KOPT-K1 (cell line): ENCODE data around the gene ERVH48-1.
"Not testable (repeated sequence)": the region's sequence is repeated elsewhere in the genome, so short reads cannot be mapped to it uniquely, and the experiment has no call there.

Source experiments
- H3K27ac ChIP-seq: fragments of 200-600 bp; sonication (generic); 2 replicates; pipeline ENCODE4 v1.5.1; 2016; ENCODE audit warnings: antibody characterized with exemption, mild to moderate bottlenecking, low read depth, low read length; ENCODE audit not compliant: poor library complexity, severe bottlenecking
- H3K36me3 ChIP-seq: fragments of 200-600 bp; sonication (generic); 2 replicates; pipeline ENCODE4 v1.5.1; 2017; ENCODE audit warnings: antibody characterized with exemption, mild to moderate bottlenecking, low read length, moderate library complexity; ENCODE audit not compliant: insufficient read depth
- H3K9me3 ChIP-seq: fragments of 200-600 bp; sonication (generic); 2 replicates; pipeline ENCODE4 v1.5.1; 2017; ENCODE audit warnings: antibody characterized with exemption, low read length, mild to moderate bottlenecking; ENCODE audit not compliant: insufficient read depth, poor library complexity, severe bottlenecking

The ERVH48-1 gene

DNA sequence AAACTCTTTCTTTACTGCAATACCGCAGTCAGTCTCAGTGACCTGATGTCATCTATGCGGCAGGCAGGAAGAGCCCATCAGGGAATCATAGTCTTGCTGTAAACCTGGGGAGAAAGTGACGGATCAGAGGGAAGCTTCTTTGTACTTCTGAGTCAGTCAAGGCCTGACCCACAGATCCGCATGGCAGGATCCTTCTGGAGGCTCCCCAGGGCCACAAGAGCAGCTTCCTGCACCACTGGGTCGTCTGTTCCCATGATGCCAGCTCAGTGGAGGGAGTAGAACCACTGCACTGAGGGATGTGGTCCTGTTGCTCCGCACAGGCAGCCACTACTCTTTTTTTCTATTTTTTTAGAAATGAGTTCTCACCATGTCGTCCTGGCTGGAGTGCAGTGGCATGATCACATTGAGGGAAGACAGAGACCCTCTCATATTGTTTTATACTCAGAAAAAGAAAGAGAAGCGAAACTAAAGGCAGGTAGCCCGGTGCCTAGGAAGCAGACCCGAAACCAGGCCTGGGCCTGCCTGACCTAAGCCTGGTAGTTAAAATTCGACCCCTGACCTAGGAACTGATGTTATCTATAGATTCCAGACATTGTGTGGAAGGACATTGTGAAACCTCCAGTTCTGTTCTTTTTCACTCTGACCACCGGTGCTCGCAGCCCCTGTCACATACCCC lies 6.3 kb upstream of the ERVH48-1 start:
- no peak overlapping the region for H3K27ac ChIP-seq
- H3K9me3 ChIP-seq: no peaks in the 10 kb centered on the region
- no peaks in the 10 kb centered on the region for H3K36me3 ChIP-seq

DNA sequence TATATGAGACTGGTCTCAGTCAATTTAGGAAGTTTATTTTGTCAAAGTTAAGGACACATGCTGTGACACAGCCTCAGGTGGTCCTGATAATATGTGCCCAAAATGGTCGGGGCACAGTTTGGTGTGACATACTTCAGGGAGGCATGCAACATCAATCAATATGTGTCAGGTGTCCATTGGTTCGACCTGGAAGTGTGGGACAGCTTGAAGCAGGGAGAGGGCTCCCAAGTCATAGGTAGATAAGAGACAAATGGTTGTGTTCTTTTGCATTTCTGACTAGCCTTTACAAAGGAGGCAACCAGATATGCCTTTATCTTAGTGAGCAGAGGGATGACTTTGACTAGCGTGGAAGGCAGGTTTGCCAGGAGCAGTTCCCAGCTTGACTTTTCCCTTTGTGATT lies 4.5 kb upstream of the ERVH48-1 start:
- Histone ChIP-seq H3K9me3 (no peaks in the 10 kb centered on the region), H3K27ac (no peak overlapping the region)

GRCh38 chr21:42927474-42928200 lies 2.2 kb upstream of the ERVH48-1 start:
- H3K36me3 ChIP-seq, H3K27ac ChIP-seq, H3K9me3 ChIP-seq: not testable (repeated sequence)

More for the DNA sequence above, 4.5 kb upstream of the ERVH48-1 start:
- H3K36me3 ChIP-seq: no peaks in the 10 kb centered on the region

DNA sequence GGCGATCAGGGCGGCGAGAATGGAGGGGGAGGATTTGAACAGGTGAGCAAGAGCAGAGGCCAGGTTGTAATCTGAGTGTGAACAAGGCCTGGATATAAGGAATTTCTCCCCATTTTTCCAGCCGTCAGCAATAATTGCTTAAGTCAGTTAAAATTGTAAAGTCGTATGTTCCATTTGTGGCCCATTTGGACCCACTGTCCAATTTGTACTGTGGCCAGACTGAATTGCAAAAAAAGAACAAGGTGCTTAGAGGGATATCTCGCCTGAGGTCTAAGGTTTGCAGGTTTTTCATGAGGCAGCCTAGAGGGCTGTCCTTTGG lies 1.0 kb downstream of the ERVH48-1 start:
- Histone ChIP-seq H3K9me3 (no peaks in the 10 kb centered on the region), H3K36me3 (peaks cover 5% of the 10 kb centered on the region; the same call in 1 of the 2 replicates), H3K27ac (peak overlapping the region; percentile 87)

DNA sequence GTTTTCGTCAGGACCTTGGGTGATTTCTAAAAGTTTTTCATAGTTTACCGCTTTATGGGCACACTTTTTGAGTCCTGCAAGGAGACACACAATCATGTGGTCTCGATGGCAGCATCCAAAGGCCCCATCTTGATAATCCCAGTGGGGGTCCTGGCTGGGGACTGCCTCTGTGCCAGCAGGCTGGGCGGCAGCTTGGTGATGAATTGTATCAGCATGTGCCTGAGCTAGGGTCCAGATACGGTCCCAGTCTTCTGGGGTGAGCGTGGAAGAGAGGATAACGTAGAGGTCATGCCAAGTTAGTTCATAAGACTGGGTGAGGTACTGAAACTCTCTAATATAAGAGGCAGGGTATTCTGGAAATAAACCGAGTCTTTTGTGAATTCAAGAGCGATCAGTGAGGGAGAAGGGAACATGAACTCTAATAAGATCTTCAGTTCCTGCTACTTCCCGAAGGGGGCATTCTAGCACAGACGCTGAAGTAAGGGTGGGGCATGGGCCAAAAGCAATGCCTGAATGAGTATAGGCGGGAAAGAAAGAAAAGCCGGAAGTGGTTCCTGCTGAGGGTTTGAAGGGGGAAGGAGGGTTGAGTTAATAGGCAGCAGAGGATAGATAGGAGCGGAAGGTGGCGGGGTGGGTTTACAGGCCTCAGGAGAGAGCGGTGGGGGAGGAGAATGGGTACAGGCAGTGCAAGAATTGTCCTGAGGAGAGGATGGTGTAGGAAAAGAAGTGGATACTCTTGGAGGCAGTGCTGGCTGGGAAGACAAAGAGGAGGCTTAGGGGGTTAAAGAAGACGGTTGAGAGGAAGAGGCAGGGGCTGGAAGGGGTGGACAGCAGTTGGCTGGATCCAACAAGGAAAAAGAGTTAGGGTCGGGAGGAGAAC lies 1.6 kb downstream of the ERVH48-1 start:
- Histone ChIP-seq H3K9me3 (no peaks in the 10 kb centered on the region), H3K36me3 (peaks cover 5% of the 10 kb centered on the region; the same call in 1 of the 2 replicates), H3K27ac (peak overlapping the region; percentile 87)

DNA sequence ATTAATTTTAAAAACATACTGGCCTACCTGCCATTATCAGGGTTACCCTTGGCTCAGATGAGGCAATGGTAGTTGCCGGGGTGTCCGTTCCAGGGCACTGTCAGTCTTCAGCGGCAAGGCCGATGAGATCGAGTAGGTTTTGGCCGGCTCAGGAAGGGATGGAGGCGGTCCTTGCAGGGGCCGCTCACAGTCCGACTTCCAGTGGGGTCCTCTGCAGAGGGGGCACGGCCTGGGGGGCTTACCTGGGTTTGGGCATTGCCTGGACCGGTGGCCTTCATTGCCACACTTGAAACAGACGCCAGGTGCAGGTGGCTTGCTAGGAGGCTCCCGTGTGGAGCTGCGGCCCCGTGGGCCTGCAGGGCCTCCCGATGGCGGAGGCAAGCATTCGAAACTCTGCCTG lies 2.5 kb downstream of the ERVH48-1 start:
- Histone ChIP-seq H3K36me3 (peaks cover 9% of the 10 kb centered on the region; the same call in 1 of the 2 replicates), H3K27ac (peak overlapping the region; percentile 87), H3K9me3 (no peaks in the 10 kb centered on the region)

- Histone ChIP-seq H3K27ac (no peak overlapping the region), H3K36me3 (peaks cover 13% of the 10 kb centered on the region; the same call in 1 of the 2 replicates), H3K9me3 (no peaks in the 10 kb centered on the region)
Observed at GRCh38 chr21:42921927-42922326, 3.5 kb downstream of the ERVH48-1 start.

DNA sequence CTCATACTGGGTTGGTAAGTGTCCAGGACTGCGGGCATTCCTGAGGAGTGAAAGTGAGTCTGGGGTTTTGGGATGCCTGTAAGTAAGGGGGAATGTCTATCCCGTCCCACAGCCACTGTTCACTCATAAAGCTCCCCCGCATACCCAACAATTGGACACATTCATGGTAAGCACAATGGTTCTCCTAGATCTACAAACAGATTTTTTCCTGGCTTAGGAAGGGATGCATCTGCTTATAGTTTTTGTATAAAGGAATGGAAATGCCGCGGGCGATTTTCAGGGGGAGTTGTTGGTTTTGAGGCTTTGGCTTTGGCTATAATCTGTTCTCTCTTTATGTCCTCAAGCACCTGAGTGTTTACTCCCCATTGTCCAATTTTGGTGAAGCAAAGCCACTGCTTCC lies 7.1 kb downstream of the ERVH48-1 start:
- Histone ChIP-seq H3K27ac (no peak overlapping the region), H3K36me3 (peaks cover 13% of the 10 kb centered on the region; the same call in 1 of the 2 replicates)

DNA sequence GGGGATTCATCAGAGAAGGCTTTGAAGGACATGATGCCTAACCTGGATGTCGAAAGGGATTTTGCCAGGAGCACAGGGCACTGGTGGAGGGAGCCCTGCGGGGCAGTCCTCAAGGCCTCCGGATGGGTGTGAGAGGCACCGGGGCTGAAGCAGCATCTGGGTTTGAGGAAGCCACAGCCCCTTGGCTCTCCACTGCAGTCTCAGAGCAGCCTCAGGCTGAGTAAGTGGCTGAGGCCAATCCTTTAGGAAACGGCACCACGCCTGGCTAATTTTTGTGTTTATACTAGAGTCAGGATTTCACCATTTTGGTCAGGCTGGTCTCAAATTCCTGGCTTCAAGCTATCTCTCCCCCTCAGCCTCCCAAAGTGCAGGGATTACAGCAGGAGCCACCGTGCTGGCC lies 12.0 kb downstream of the ERVH48-1 start:
- Histone ChIP-seq H3K27ac (no peak overlapping the region), H3K9me3 (no peaks in the 10 kb centered on the region), H3K36me3 (peaks cover 46% of the 10 kb centered on the region)

More for the DNA sequence above, 7.1 kb downstream of the ERVH48-1 start:
- H3K9me3 ChIP-seq: no peaks in the 10 kb centered on the region

GRCh38 chr21:42911920-42912319 lies 13.5 kb downstream of the ERVH48-1 start:
- not testable (repeated sequence) for H3K9me3 ChIP-seq, H3K27ac ChIP-seq
- H3K36me3 ChIP-seq: peaks cover 52% of the 10 kb centered on the region

DNA sequence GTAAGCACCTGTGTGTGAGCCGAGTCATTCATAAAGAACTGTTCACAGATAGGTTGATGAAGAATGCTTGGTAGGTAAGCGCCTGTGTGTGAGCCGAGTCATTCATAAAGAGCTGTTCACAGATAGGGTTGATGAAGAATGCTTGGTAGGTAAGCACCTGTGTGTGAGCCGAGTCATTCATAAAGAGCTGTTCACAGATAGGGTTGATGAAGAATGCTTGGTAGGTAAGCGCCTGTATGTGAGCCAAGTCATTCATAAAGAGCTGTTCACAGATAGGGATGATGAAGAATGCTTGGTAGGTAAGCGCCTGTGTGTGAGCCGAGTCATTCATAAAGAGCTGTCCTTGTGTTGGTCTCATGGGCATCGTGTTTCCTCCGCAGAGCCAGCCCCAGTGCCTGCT lies 16.9 kb downstream of the ERVH48-1 start:
- H3K27ac ChIP-seq, H3K9me3 ChIP-seq: not testable (repeated sequence)
- peaks cover 84% of the 10 kb centered on the region for H3K36me3 ChIP-seq

- Histone ChIP-seq H3K9me3 (peaks cover 8% of the 10 kb centered on the region), H3K36me3 (peaks cover 91% of the 10 kb centered on the region), H3K27ac (no peak overlapping the region)
Observed at GRCh38 chr21:42906233-42906632, 19.2 kb downstream of the ERVH48-1 start.

DNA sequence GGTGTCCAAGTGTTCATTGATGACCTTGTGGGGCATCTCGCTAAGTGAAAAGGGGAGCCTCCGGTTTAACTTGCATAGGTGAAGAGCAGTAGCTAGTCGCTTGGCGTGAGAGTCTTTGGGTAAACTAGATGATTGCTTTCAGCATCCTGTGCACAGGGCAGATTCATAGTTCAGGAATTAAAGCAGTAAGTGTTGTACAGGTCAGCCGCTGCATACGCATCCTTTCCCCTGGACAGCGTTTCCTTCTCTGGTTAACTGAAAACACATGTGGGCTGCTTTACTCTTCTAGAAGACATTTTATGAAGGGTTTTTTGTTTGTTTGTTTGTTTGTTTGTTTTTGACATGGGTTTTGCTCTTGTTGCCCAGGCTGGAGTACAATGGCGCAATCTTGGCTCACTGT lies 20.2 kb downstream of the ERVH48-1 start:
- no peak overlapping the region for H3K27ac ChIP-seq
- H3K36me3 ChIP-seq: peaks cover 89% of the 10 kb centered on the region
- peaks cover 8% of the 10 kb centered on the region for H3K9me3 ChIP-seq

- H3K9me3 ChIP-seq: peaks cover 8% of the 10 kb centered on the region
- no peak overlapping the region for H3K27ac ChIP-seq
- peaks cover 82% of the 10 kb centered on the region for H3K36me3 ChIP-seq
Observed at GRCh38 chr21:42903817-42904216, 21.6 kb downstream of the ERVH48-1 start.

DNA sequence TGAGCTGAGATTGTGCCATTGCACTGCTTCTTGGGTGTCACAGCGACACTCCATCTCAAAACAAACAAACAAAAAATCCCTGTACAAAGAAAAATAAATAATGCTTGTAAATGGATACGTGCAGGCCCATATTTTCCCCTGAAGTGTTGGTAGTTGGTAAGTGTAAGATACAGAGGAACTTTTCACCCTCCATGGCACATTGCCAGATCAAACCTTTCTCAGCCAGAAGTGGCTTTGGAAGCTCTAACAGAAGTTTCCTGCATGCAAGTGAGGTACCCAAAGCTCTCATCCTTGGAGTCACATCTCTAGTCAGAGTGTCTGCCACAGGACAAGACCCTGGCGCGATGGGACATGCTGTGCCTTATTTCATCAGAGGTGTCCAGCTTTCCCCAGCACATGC lies 25.0 kb downstream of the ERVH48-1 start:
- H3K27ac ChIP-seq: no peak overlapping the region
- H3K9me3 ChIP-seq: no peaks in the 10 kb centered on the region
- peaks cover 71% of the 10 kb centered on the region for H3K36me3 ChIP-seq
